Progenitor cell of endocrine pancreas (in vitro differentiated cells): ENCODE results near the gene DHX16. TPM values are rescaled to one million over a fixed set of nuclear protein-coding genes. Genes with fewer than 3 reads are reported as not detected.

Source experiments
- DNase-seq: peaks from one replicate; pipeline ENCODE4 v3.0.0; 2021; ENCODE audit warnings: low spot score; ENCODE audit not compliant: unreplicated experiment
- H3K27ac Mint-ChIP-seq: 2 replicates; pipeline ENCODE4 v1.8.0; 2021; ENCODE audit warnings: mild to moderate bottlenecking, moderate library complexity, mixed read lengths
- H3K27me3 Mint-ChIP-seq: 2 replicates; pipeline ENCODE4 v1.8.0; 2021; ENCODE audit warnings: mixed read lengths
- H3K36me3 Mint-ChIP-seq: 2 replicates; pipeline ENCODE4 v1.8.0; 2022; ENCODE audit warnings: mixed read lengths; ENCODE audit not compliant: insufficient read depth
- H3K4me1 Mint-ChIP-seq: 2 replicates; pipeline ENCODE4 v1.8.0; 2021; ENCODE audit warnings: low read depth, mixed read lengths
- H3K4me3 Mint-ChIP-seq: 2 replicates; pipeline ENCODE4 v1.8.0; 2021; ENCODE audit warnings: low read depth, mild to moderate bottlenecking, moderate library complexity, mixed read lengths
- H3K9me3 Mint-ChIP-seq: 2 replicates; pipeline ENCODE4 v1.8.0; 2021; ENCODE audit warnings: low read depth, mixed read lengths
- total RNA-seq: library from RNA; stranded (reverse); gene quantifications from 2 replicates; pipeline ENCODE4 v1.2.1, GENCODE V29; 2021
- TF ChIP-seq, protein P1 (sequence below): fragments of 200-600 bp; sonication (generic); IDR thresholded peaks from one replicate; pipeline ENCODE4 v1.5.0; 2021; ENCODE audit warnings: antibody characterized with exemption, mild to moderate bottlenecking; ENCODE audit not compliant: unreplicated experiment

Gene DHX16
- total RNA-seq, 1 donor from 2014 or later = 31.0 TPM

DNA sequence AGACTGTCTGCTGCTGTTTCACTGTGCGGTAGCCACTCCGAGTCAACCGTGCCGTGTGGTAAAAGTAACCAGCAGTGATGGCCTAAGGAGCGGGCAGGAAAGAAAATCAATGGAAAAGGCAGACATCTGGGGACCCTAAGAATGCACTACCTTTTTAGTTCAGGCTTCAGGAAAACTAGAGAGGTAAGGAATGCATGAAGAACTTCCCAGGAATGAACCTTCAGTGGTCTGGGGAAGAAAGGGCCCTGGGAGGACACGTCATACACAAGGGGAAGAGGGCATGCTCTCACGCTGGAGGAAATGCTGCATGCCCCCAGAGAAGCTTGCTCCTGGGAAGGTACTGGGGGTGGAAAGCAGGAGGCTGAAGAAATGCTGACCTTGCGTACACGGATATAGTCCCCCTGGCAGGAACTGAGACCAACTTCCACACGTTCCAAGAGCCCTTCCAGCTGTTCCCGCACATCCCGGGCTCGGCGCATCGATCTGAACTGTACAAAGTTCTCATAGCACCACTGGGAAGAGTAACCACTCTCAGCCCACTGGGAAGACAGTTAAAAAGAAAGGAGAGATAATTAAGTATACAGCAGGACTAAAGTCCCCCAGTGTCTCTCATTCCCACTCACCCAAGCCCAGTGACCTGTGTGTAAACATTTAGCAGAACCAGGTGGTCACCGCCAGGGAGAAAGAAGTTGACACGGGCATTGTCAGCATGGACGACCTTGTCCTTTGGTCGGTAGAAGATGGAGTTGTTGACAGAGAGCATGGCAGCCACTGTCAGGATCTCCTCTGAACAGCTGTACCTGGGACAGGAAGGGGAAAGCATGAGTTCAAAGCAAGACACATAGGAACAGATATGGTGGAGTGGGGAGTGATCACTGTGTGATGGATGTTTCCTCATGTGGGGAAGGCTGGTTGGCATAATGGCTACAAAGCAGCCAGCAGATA lies 17.7 kb downstream of the DHX16 start:
- H3K9me3 Mint-ChIP-seq = no peaks in the 10 kb centered on the region
- TF ChIP-seq, protein P1, sequence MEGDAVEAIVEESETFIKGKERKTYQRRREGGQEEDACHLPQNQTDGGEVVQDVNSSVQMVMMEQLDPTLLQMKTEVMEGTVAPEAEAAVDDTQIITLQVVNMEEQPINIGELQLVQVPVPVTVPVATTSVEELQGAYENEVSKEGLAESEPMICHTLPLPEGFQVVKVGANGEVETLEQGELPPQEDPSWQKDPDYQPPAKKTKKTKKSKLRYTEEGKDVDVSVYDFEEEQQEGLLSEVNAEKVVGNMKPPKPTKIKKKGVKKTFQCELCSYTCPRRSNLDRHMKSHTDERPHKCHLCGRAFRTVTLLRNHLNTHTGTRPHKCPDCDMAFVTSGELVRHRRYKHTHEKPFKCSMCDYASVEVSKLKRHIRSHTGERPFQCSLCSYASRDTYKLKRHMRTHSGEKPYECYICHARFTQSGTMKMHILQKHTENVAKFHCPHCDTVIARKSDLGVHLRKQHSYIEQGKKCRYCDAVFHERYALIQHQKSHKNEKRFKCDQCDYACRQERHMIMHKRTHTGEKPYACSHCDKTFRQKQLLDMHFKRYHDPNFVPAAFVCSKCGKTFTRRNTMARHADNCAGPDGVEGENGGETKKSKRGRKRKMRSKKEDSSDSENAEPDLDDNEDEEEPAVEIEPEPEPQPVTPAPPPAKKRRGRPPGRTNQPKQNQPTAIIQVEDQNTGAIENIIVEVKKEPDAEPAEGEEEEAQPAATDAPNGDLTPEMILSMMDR = no peak
- no peak for DNase-seq
- peaks cover 24% of the 10 kb centered on the region for H3K36me3 Mint-ChIP-seq
- H3K27me3 Mint-ChIP-seq = no peaks in the 10 kb centered on the region
- no peaks in the 10 kb centered on the region for H3K4me1 Mint-ChIP-seq
- H3K27ac Mint-ChIP-seq = no peak overlapping the region
- H3K4me3 Mint-ChIP-seq = no peak overlapping the region

DNA sequence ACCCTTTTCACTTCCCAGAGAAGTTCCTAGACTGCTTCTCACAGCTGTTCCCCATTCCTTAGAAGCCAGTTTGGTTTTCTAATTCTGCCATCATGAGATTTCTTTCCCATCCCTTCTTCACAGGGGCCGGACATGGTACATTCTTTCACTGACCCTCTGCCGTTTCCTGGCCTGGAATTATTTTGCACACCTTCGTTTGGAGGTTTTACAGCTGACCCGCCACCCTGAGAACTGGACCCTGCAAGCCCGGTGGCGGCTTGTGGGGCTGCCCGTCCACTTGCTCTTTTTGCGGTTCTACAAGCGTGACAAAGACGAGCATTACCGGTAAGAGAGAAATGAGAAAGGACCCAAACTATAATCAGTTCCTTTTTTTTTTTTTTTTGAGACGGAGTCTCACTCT lies 21.7 kb downstream of the DHX16 start:
- H3K36me3 Mint-ChIP-seq = peaks cover 14% of the 10 kb centered on the region
- no peaks in the 10 kb centered on the region for H3K27me3 Mint-ChIP-seq
- no peak for DNase-seq
- TF ChIP-seq, protein P1 = no peak
- no peaks in the 10 kb centered on the region for H3K9me3 Mint-ChIP-seq
- H3K27ac Mint-ChIP-seq = peak overlapping the region; percentile 62
- no peak overlapping the region for H3K4me3 Mint-ChIP-seq
- peaks cover 11% of the 10 kb centered on the region for H3K4me1 Mint-ChIP-seq

DNA sequence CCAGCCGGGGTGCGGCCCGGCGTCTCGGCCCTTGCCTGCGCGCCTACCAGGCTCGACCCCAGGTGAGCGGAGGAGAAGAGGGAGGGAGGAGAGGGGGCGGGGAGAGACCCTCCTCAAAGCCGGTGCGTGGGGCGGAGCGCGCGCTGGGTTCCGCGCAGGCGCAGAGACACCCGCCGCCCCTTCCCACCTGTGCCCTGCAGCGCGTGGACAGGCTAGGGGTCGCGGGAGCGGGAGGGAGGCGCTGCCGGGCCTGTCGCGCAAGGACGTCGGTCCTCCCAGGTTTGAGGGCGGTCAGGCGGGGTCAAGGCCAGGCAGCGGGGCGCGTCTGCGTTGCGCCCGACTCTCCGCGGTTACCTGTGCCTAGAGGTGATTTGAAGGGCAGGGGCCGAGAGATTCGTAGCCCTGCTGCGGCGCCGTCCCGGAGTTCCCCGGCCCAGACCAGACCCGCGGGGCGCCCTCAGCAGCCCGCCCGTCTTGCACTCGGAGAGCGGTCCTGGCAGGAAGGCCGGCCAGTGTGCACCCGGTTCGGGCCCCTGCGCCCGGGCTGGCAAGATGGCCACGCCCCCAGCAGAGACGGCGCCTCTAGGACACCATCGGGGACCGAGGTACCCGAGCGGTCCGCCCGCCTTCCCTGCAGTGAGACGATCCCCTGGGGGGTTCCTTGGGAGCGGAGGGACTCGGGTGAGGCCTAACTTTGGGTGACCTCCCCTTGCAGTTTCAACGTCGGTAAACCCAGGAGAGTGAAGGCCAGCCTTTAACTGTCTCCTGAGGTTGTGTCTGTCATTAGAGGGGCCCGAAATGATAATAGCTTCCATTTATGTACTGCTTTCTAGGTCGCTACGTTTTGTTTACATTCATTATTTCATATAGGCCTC lies 25.3 kb downstream of the DHX16 start:
- peak; percentile 85 for DNase-seq
- Mint-ChIP-seq H3K9me3 (no peaks in the 10 kb centered on the region), H3K4me3 (peak overlapping the region; percentile 86), H3K27me3 (no peaks in the 10 kb centered on the region), H3K27ac (peak overlapping the region; percentile 96), H3K4me1 (peaks cover 17% of the 10 kb centered on the region), H3K36me3 (peaks cover 21% of the 10 kb centered on the region)
- TF ChIP-seq, protein P1 = no peak

DNA sequence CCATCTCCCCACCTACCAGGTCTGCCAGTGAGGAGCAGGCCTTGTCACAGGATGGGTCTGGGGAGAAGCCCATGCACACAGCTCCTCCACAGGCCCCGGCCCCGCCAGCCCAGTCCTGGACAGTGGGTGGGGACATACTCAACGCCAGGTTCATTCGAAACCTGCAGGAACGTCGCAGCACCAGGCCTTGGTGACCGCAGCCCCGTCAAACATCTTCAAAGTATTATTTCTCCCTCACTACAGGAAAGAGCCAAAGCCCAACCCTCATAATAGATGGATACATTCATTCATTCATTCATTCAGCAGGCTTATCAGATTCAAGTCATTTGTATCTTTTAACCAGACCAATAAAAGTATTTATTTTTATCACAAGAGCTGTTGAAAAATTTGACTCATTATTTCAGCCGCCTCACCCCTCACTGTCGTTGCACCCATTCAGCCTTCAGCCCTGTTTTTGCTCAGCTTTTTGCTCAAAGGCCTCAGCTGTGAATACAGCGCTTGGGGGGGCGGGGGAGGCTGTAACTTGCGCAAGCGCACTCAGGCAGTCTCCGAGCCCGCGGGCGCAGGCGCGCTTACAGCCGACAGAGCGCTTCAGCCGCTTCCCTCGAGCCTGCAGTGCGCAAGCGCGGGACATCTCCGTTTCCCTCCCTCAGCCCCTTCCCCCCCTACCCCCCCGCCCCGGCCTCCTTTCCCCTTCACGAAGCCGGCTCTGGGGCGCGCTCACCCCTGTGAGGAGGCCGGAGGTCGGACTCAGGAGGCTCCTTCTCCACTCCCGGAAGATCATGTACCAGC lies 26.2 kb downstream of the DHX16 start, which contains the start of gene C6orf136:
Gene C6orf136, plus strand, starts transcription at position 684 of the 792 bp plus-strand sequence. Its CDS starts 99 bp downstream, at position 783.
- Mint-ChIP-seq H3K27me3 (no peaks in the 10 kb centered on the region), H3K36me3 (peaks cover 24% of the 10 kb centered on the region), H3K4me3 (peak within 1 kb of the TSS; percentile 86), H3K27ac (peak within 1 kb of the TSS; percentile 96), H3K4me1 (peaks cover 17% of the 10 kb centered on the region), H3K9me3 (no peaks in the 10 kb centered on the region)
- TF ChIP-seq, protein P1 = no peak
- peak; percentile 79 for DNase-seq
